Heart left ventricle (tissue), 16 donors: Measurements from ENCODE around the gene SRGAP1. TPM values are rescaled to one million over a fixed set of nuclear protein-coding genes. Genes with fewer than 3 reads are reported as not detected.

Experiments
- ATAC-seq, 4 donors: fragments of 200-7000 bp; cut with Tn5 transposase; one replicate each; pipeline ENCODE4 v1.9.1; 2020 to 2022; ENCODE audit warnings: moderate library complexity in 4 of 4, mild to moderate bottlenecking in 3 of 4, moderate number of reproducible peaks in 1 of 4
- DNase-seq, 5 donors: peaks; one replicate each; pipeline ENCODE4 v3.0.0-alpha.2; 2020
- H3K27ac ChIP-seq, 12 donors: fragments of 200-600 bp; sonication (generic) in 4 of 12; one replicate each; pipeline versions ENCODE4 v1.5.0 to v1.8.0; 2016 to 2022; ENCODE audit warnings: mild to moderate bottlenecking in 2 of 12
- H3K27me3 ChIP-seq, 9 donors: fragments of 200-600 bp; sonication (generic) in 2 of 9; one replicate each; pipeline versions ENCODE4 v1.5.1 to v1.8.0; 2016 to 2022; ENCODE audit warnings: mild to moderate bottlenecking in 3 of 9
- H3K36me3 ChIP-seq, 9 donors: fragments of 200-600 bp; sonication (generic) in 2 of 9; one replicate each; pipeline versions ENCODE4 v1.5.0 to v1.8.0; 2018 to 2022; ENCODE audit warnings: mild to moderate bottlenecking in 2 of 9
- H3K4me1 ChIP-seq, 12 donors: fragments of 200-600 bp; sonication (generic) in 4 of 12; one replicate each; pipeline versions ENCODE4 v1.5.0 to v1.8.0; 2016 to 2022; ENCODE audit warnings: mild to moderate bottlenecking in 3 of 12
- H3K4me3 ChIP-seq, 12 donors: fragments of 200-600 bp; sonication (generic) in 4 of 12; one replicate each; pipeline versions ENCODE4 v1.5.0 to v1.8.0; 2017 to 2022; ENCODE audit warnings: mild to moderate bottlenecking in 9 of 12, moderate library complexity in 4 of 12
- H3K9me3 ChIP-seq, 12 donors: fragments of 200-600 bp; sonication (generic) in 4 of 12; one replicate each; pipeline versions ENCODE4 v1.5.0 to v1.8.0; 2016 to 2022; ENCODE audit warnings: mild to moderate bottlenecking in 1 of 12
- CTCF ChIP-seq, 12 donors: fragments of 200-600 bp; sonication (generic) in 4 of 12; IDR thresholded peaks; one replicate each; pipeline versions ENCODE4 v1.5.0 to v1.8.0; 2018 to 2022; ENCODE audit warnings: antibody characterized with exemption in 12 of 12, mild to moderate bottlenecking in 5 of 12
- POLR2A ChIP-seq, 2 donors: fragments of 450-650 bp; IDR thresholded peaks; one replicate each; pipeline ENCODE4 v1.6.1; 2017; ENCODE audit warnings: antibody characterized with exemption in 2 of 2, mild to moderate bottlenecking in 2 of 2, moderate library complexity in 2 of 2
- WGBS, 4 donors: extraction: QIAGEN DNeasy Blood & Tissue Kit in 2 of 4; methylation state at CpG; one replicate each; pipeline versions ENCODE4 v1.1.5 to v1.1.7; 2013 to 2018; 5-methylcytosine and 5-hydroxymethylcytosine counted together
- intact Hi-C, 10 donors: fragments of 100-400 bp; cut with DNase I; formaldehyde crosslinking; loops; one replicate each; pipeline versions ENCODE4 v1.11.1 to v1.14.2; 2022
- polyA plus RNA-seq, 2 donors: library from polyadenylated mRNA; stranded (reverse); fragments of 200-250 nt; gene quantifications; one replicate each; pipeline ENCODE4 v1.2.3, GENCODE V29; 2013
- total RNA-seq, 9 donors: library from RNA; depleted of rRNA in 2 of 9; stranded (reverse); fragments of >200 nt in 2 of 9; fragmentation: NEBNext Ultra II Directional in 3 of 9; extraction: Animal tissue kit (Norgen Biotek cat#: 25700) in 3 of 9; gene quantifications; one replicate each; pipeline versions ENCODE4 v1.1.0 to v1.2.4, GENCODE V29; 2016 to 2023
- donor health status: ischemic (EF 13 %, LVEDD 7.1; RV severe dilation, severe dysfunction).
- donor health status: healthy with polysubstance abuse.
- donor health status: DM: no; HTN: yes; CAD: no.
- donor health status: DM: no; HTN: no; CAD: no.
- donor health status: ischemic (EF 25% LVEDD 6.9; RV normal size, moderate dysfunction).
- donor health status: ischemic (EF 25% LVEDD 5.7; RV mildly dilated, moderate dysfunction).
- donor health status: healthy.
- donor health status: DM: yes; HTN: yes; CAD: no.
- donor health status: ischemic (EF 35%, LVEDD 5.7; RV mildly dilated, moderate dysfunction).
- donor health status: nonischemic (EF 11% LVEDD 7.7; RV severe dilation, severe dysfunction).
- donor health status: DM: yes; HTN: yes; CAD: no.
- donor health status: PGD.
- donor health status: ischemic (EF 29% LVEDD 5.4; RV normal size, mild dysfunction).
- donor health status: nonischemic (EF 23%, LVEDD 6.1; RV moderate dilation, normal function).

Gene SRGAP1
- total and polyA plus RNA-seq, 11 donors: 1.3 to 10.6 (median 4.5) TPM

GRCh38 chr12:64064240-64064639 is 219.7 kb downstream of the SRGAP1 start:
- 82 to 90% (median 85%) methylated on average over 2 of the region's 2 CpGs for WGBS, 4 donors
- no peak for ATAC-seq
- TF ChIP-seq POLR2A (IDR thresholded peaks at IDR 0.05) (no peak), CTCF (IDR thresholded peaks at IDR 0.05) (no peak)
- Histone ChIP-seq H3K9me3 (no peaks in the 10 kb centered on the region), H3K4me3 (no peak overlapping the region), H3K4me1 (peaks cover 0 to 7% (median 0%) of the 10 kb centered on the region in 12 donors), H3K27me3 (no peaks in the 10 kb centered on the region), H3K27ac (no peak overlapping the region), H3K36me3 (peaks cover 0 to 25% (median 5%) of the 10 kb centered on the region in 9 donors)
- intact Hi-C loops: no loop called here
- no peak for DNase-seq

GRCh38 chr12:64064706-64065105 is 220.2 kb downstream of the SRGAP1 start:
- WGBS, 4 donors: 94 to 98% (median 97%) methylated on average over 8 of the region's 8 CpGs
- Histone ChIP-seq H3K4me1 (peaks cover 0 to 7% (median 0%) of the 10 kb centered on the region in 12 donors), H3K27ac (no peak overlapping the region), H3K27me3 (no peaks in the 10 kb centered on the region), H3K36me3 (peaks cover 0 to 25% (median 5%) of the 10 kb centered on the region in 9 donors), H3K4me3 (no peak overlapping the region), H3K9me3 (no peaks in the 10 kb centered on the region)
- intact Hi-C loops: no loop called here
- TF ChIP-seq POLR2A (IDR thresholded peaks at IDR 0.05) (no peak), CTCF (IDR thresholded peaks at IDR 0.05) (no peak)
- ATAC-seq: no peak
- no peak for DNase-seq

- Histone ChIP-seq H3K4me1 (peaks cover 0 to 14% (median 0%) of the 10 kb centered on the region in 12 donors), H3K9me3 (no peaks in the 10 kb centered on the region), H3K36me3 (peaks cover 0 to 25% (median 5%) of the 10 kb centered on the region in 9 donors), H3K4me3 (no peak overlapping the region), H3K27me3 (no peaks in the 10 kb centered on the region), H3K27ac (no peak overlapping the region)
- TF ChIP-seq CTCF (IDR thresholded peaks at IDR 0.05) (no peak), POLR2A (IDR thresholded peaks at IDR 0.05) (no peak)
- 95 to 99% (median 99%) methylated on average over 2 of the region's 2 CpGs for WGBS, 4 donors
- DNase-seq (no peak), ATAC-seq (no peak)
- intact Hi-C loops: no loop called here
These were observed 221.5 kb downstream of the SRGAP1 start for GRCh38 chr12:64065881-64066451.

DNA sequence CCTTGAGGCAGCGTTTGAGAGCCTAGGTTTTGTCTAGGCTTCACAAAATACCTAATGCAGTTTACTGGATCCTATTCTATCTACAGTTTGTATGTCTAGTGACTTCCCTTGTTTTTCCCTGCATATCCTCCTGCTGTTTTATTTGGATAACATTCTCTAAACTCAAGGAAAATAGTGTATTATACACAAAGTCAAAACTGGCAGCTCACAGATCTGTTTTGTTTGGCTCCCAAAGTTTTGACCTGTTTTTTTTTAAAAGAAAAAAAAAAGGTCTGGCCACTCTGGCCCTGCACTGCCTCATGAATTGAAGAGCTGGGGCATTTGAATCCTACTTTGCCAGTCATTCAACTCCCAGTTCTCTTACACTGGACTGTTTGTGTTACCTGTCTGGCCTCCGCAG is 222.3 kb downstream of the SRGAP1 start:
- ATAC-seq (no peak), DNase-seq (no peak)
- TF ChIP-seq POLR2A (IDR thresholded peaks at IDR 0.05) (no peak), CTCF (IDR thresholded peaks at IDR 0.05) (no peak)
- H3K9me3 ChIP-seq: no peaks in the 10 kb centered on the region
- H3K4me1 ChIP-seq: peaks cover 0 to 14% (median 0%) of the 10 kb centered on the region in 12 donors
- no peak overlapping the region for H3K27ac ChIP-seq
- H3K4me3 ChIP-seq: no peak overlapping the region
- H3K27me3 ChIP-seq: no peaks in the 10 kb centered on the region
- WGBS, 4 donors: 94 to 97% (median 96%) methylated on average over 2 of the region's 2 CpGs
- intact Hi-C loops: no loop called here
- peaks cover 0 to 25% (median 5%) of the 10 kb centered on the region in 9 donors for H3K36me3 ChIP-seq
